NCI-H2107 (cell line): ENCODE data around the gene RUNDC1.

Source experiments
- DNase-seq: peaks from one replicate; lab custom pipeline; 2025; lab: John Stamatoyannopoulos, UW

RUNDC1 gene

GRCh38 chr17:43042025-43042628 lies 61.8 kb downstream of the RUNDC1 start:
- no peak for DNase-seq
